Measurements from ENCODE around the gene POU2AF1. TPM values are rescaled to one million over a fixed set of nuclear protein-coding genes. Genes with fewer than 3 reads are reported as not detected.

Gene POU2AF1
- total RNA-seq, 4 donors from 2014 or later, result 0.17 to 2.1 TPM; not detected in 2

DNA sequence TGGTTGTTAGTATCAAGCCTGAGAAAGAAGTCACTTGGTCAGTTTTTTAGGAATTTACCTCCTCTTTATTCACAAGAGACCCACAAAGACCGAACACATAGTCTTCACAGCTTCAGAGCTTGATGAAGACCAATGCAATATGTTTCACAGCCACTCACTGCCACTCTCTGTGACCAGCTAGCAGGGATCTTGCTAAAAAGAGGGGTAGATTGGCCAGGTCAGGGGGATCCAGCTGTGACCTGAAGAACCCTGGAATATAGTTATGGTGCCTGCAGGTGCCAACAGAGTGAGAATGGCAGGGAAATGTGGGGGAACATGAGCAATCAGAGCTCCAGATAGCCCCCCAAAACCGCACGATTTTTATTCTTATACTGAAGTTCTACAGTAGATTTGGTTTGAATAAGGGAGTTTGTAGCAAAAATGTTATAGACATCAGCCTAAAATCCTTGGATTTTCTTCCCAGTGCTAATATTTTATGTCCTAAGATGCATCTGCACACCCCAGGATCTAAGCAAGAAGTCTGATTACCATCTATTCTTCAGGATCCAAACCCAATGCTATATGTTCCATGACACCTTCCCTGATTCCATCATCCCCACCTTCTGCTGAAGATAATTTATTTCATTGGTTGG lies 8.7 kb downstream of the POU2AF1 start:
- TF ChIP-seq CTCF (IDR thresholded peaks at IDR 0.05; ENCODE audit: low read depth), result no peak

GRCh38 chr11:111368285-111368560 lies 10.9 kb downstream of the POU2AF1 start:
- TF ChIP-seq CTCF (IDR thresholded peaks at IDR 0.05; ENCODE audit: low read depth), result no peak

DNA sequence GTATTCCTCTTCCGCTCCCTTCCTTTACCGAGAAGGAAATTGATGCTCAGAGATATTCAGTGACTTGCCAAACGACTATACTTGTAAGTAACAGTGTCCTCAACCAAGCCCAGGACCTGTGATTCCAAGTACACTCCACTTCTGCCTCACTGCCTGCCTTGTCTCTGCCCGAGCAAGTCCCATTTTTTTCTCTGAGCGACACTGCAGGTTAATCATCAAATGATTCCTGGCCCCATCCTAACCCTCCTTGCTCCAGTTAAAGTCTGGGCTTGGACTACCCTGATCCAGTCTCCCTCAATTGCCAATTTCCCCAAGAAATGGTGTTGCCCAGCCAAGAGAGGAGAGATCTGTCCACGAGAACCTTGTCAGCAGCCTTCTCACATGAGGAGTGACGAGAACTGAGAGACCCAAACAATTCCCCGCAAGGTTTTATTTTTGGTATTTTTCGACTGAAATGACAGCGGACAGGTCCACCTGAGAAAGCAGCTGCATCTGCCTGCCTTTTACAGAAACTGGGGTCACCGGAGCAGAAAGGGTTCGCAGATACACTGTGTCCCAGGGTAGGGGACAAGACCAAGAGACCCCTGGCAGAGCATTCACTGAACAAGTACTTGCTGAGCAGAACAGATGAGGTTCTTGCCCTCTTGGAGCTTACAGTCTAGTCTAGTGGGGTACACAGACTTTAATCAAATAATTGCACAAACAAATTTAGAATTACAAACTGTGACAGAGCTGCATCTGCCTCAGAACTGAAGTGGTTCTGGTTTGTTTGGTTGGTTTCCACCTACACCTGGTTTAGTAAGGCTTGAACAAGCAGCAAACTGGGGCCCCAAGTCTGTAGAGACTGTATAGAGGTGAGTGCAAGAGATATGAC lies 11.4 kb downstream of the POU2AF1 start:
- no peak for TF ChIP-seq CTCF (IDR thresholded peaks at IDR 0.05; ENCODE audit: low read depth)

- TF ChIP-seq CTCF (IDR thresholded peaks at IDR 0.05; ENCODE audit: low read depth), result no peak
Measured at GRCh38 chr11:111366560-111367410, 12.3 kb downstream of the POU2AF1 start.

GRCh38 chr11:111365722-111366559 lies 13.1 kb downstream of the POU2AF1 start:
- no peak for TF ChIP-seq CTCF (IDR thresholded peaks at IDR 0.05; ENCODE audit: low read depth)

GRCh38 chr11:111364503-111364902 lies 14.6 kb downstream of the POU2AF1 start:
- no peak for TF ChIP-seq CTCF (IDR thresholded peaks at IDR 0.05; ENCODE audit: low read depth)

All from subcutaneous adipose tissue (tissue), 4 donors.